Heart left ventricle (tissue), 13 donors: Measurements from ENCODE around the gene SLC36A2.

Source experiments
- CTCF ChIP-seq, 12 donors: fragments of 200-600 bp; sonication (generic) in 4 of 12; IDR thresholded peaks; one replicate each; pipeline versions ENCODE4 v1.5.0 to v1.8.0; 2018 to 2022; ENCODE audit warnings: antibody characterized with exemption in 12 of 12, mild to moderate bottlenecking in 5 of 12
- POLR2A ChIP-seq, 2 donors: fragments of 450-650 bp; IDR thresholded peaks; one replicate each; pipeline ENCODE4 v1.6.1; 2017; ENCODE audit warnings: antibody characterized with exemption in 2 of 2, mild to moderate bottlenecking in 2 of 2, moderate library complexity in 2 of 2
- donor health status: ischemic (EF 13 %, LVEDD 7.1; RV severe dilation, severe dysfunction).
- donor health status: DM: no; HTN: yes; CAD: no.
- donor health status: DM: no; HTN: no; CAD: no.
- donor health status: ischemic (EF 25% LVEDD 6.9; RV normal size, moderate dysfunction).
- donor health status: ischemic (EF 25% LVEDD 5.7; RV mildly dilated, moderate dysfunction).
- donor health status: ischemic (EF 35%, LVEDD 5.7; RV mildly dilated, moderate dysfunction).
- donor health status: nonischemic (EF 11% LVEDD 7.7; RV severe dilation, severe dysfunction).
- donor health status: DM: yes; HTN: yes; CAD: no.
- donor health status: PGD.
- donor health status: ischemic (EF 29% LVEDD 5.4; RV normal size, mild dysfunction).
- donor health status: nonischemic (EF 23%, LVEDD 6.1; RV moderate dilation, normal function).

DNA sequence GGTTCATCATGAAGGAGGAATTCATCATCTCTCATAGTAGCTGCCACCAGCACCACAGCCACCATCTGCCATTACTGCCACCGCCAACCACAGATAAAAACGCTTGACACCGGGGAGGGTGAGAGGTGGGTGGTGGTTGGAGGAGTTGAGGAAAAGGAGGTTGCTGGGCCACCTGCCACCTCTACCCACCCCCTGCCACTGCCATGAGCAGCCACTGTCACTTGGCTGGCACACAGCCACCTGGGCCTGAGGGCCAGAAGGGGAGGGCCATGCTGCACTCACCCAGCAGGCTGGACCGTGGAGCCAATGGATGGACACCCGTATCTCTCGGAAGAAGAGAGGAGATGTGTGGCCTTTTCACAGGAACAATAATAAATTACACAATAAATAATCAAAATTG is 31.3 kb upstream of the SLC36A2 start:
- TF ChIP-seq CTCF (IDR thresholded peaks at IDR 0.05), result no peak
- TF ChIP-seq POLR2A (IDR thresholded peaks at IDR 0.05), result no peak
